Vagina (tissue), 2 donors: ENCODE measurements around the gene ARPIN. TPM values are rescaled to one million over a fixed set of nuclear protein-coding genes. Genes with fewer than 3 reads are reported as not detected.

ENCODE experiments used
- DNase-seq, 2 donors: peaks; one replicate each; pipeline ENCODE4 v3.0.0-alpha.2; 2017; ENCODE audit errors: extremely low spot score in 2 of 2
- H3K27ac ChIP-seq: fragments of 200-600 bp; sonication (generic); one replicate; pipeline ENCODE4 v1.5.1; 2019
- H3K27me3 ChIP-seq: fragments of 200-600 bp; sonication (generic); one replicate; pipeline ENCODE4 v1.5.1; 2019
- H3K36me3 ChIP-seq, 2 donors: fragments of 200-600 bp; sonication (generic); one replicate each; pipeline ENCODE4 v1.5.1; 2017 to 2019
- H3K4me1 ChIP-seq: fragments of 200-600 bp; sonication (generic); one replicate; pipeline ENCODE4 v1.5.1; 2019
- H3K4me3 ChIP-seq, 2 donors: fragments of 200-600 bp; sonication (generic); 1 replicate in 1 of 2; 2 replicates in 1 of 2; pipeline ENCODE4 v1.5.1; 2016 to 2019
- H3K9me3 ChIP-seq: fragments of 200-600 bp; sonication (generic); one replicate; pipeline ENCODE4 v1.5.1; 2019
- POLR2A ChIP-seq, 2 donors: fragments of 450-650 bp; IDR thresholded peaks; one replicate each; pipeline ENCODE4 v1.6.1; 2017; ENCODE audit warnings: antibody characterized with exemption in 2 of 2, mild to moderate bottlenecking in 2 of 2, moderate library complexity in 2 of 2
- POLR2AphosphoS5 ChIP-seq, 2 donors: sonication (generic); formaldehyde crosslinking; IDR thresholded peaks; one replicate each; pipeline ENCODE4 v1.9.0; 2017; ENCODE audit warnings: antibody characterized with exemption in 2 of 2, mild to moderate bottlenecking in 2 of 2, low read depth in 1 of 2; ENCODE audit not compliant: insufficient read depth in 1 of 2
- intact Hi-C: fragments of 100-400 bp; cut with DNase I; formaldehyde crosslinking; loops from one replicate; pipeline ENCODE4 v1.15.1; 2023
- microRNA-seq: library from miRNA; unstranded; fragments of <30 nt; microRNA quantifications from one replicate; pipeline ENCODE4, GENCODE V29; 2017; ENCODE audit warnings: borderline number of aligned reads, borderline replicate concordance
- small RNA-seq: library from RNA; depleted of rRNA; stranded (forward); fragments of <200 nt; gene quantifications from one replicate; pipeline ENCODE3, GENCODE V24; 2016
- total RNA-seq: library from RNA; depleted of rRNA; stranded (reverse); fragments of >200 nt; gene quantifications from one replicate; pipeline ENCODE4 v1.2.3, GENCODE V29; 2016
- TF ChIP-seq, protein P1 (sequence below), 3 experiments: fragments of 450-650 bp in 2 of 3; fragments of 200-600 bp in 1 of 3; sonication (generic) in 1 of 3; IDR thresholded peaks; one replicate each; pipeline ENCODE4 v1.5.1; 2017 to 2019; ENCODE audit warnings: antibody characterized with exemption in 3 of 3, mild to moderate bottlenecking in 2 of 3, moderate library complexity in 2 of 3

ARPIN gene
- total RNA-seq, 1 donor from 2014 or later, result 20.1 TPM

DNA sequence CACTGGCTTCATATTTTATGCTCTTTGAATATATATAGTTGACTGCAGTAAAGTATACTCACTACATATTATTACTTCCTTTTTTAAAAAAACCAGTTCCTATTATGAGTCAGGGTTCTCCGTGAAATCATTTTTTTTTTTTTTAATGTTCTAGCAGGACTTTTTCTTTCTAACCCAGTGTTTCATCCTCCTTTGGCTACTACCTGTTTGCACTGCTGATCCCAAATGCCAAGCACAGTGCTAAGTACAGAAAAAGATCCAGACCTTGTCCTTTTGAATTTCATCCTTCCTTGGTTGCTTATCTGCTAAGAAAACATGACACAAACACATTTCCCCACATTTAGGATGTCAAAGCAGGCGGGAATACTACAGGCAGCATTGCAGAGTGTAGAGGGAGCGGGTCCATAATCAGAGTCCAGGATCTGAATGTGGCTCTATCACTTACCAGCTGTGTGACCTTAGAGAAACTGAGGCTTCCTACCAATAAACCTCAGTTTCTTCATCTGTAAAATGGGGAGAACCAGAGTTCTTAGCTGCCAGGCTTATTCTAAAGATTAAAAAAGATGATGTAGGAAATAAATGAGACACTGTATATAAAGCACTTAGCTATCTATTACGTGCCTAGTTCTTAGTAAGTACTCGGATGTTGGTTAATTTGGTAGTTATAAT is 60.9 kb downstream of the ARPIN start:
- Histone ChIP-seq H3K27me3 (no peaks in the 10 kb centered on the region), H3K9me3 (no peaks in the 10 kb centered on the region), H3K27ac (no peak overlapping the region), H3K4me1 (no peaks in the 10 kb centered on the region), H3K4me3 (no peak overlapping the region), H3K36me3 (no peaks in the 10 kb centered on the region)
- TF ChIP-seq POLR2A (IDR thresholded peaks at IDR 0.05), result no peak
- TF ChIP-seq, protein P1, sequence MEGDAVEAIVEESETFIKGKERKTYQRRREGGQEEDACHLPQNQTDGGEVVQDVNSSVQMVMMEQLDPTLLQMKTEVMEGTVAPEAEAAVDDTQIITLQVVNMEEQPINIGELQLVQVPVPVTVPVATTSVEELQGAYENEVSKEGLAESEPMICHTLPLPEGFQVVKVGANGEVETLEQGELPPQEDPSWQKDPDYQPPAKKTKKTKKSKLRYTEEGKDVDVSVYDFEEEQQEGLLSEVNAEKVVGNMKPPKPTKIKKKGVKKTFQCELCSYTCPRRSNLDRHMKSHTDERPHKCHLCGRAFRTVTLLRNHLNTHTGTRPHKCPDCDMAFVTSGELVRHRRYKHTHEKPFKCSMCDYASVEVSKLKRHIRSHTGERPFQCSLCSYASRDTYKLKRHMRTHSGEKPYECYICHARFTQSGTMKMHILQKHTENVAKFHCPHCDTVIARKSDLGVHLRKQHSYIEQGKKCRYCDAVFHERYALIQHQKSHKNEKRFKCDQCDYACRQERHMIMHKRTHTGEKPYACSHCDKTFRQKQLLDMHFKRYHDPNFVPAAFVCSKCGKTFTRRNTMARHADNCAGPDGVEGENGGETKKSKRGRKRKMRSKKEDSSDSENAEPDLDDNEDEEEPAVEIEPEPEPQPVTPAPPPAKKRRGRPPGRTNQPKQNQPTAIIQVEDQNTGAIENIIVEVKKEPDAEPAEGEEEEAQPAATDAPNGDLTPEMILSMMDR (IDR thresholded peaks at IDR 0.05), result no peak
- TF ChIP-seq POLR2AphosphoS5 (IDR thresholded peaks at IDR 0.05; ENCODE audit: insufficient read depth in 1 of 2, low read depth in 1 of 2), result no peak
- intact Hi-C loops, result no loop called here
- DNase-seq, result no peak

DNA sequence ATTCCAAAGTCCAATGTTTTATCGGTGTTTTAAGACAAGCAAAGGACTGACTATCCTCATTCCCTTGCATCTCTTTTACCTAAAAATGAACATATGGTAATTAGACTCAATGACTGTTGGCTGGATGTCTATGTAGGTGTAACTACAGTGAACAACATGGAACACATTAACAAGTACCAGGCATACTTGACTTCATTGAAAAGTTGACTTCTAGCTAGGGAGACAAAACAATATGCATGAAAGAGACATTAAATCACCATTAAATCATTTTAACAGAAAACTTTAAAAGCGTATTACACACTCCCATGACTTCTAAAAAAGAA is 63.8 kb downstream of the ARPIN start:
- intact Hi-C loops, result no loop called here
- Histone ChIP-seq H3K36me3 (no peaks in the 10 kb centered on the region), H3K4me1 (no peaks in the 10 kb centered on the region), H3K9me3 (no peaks in the 10 kb centered on the region), H3K27me3 (no peaks in the 10 kb centered on the region), H3K4me3 (no peak overlapping the region), H3K27ac (no peak overlapping the region)
- TF ChIP-seq POLR2A (IDR thresholded peaks at IDR 0.05) (no peak), POLR2AphosphoS5 (IDR thresholded peaks at IDR 0.05; ENCODE audit: insufficient read depth in 1 of 2, low read depth in 1 of 2) (no peak)
- TF ChIP-seq, protein P1 (IDR thresholded peaks at IDR 0.05), result no peak
- DNase-seq, result no peak

DNA sequence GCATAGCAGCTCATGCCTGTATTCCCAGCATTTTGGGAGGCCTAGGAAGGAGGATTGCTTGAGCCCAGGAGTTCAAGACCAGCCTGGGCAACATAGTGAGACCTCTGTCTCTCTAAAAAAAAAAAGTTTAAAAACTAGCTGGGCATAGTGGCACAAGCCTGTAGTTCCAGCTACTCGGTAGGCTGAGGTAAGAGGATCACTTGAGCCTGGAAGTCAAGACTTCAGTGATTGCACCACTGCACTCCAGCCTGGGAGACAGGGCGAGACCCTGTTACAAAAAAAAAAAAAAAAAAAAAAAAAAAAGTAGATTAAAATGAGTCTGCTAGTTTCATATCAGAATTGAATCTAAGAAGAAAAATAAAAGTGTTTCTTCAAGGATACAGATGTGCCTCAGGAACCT is 65.7 kb downstream of the ARPIN start:
- Histone ChIP-seq H3K4me1 (no peaks in the 10 kb centered on the region), H3K27ac (no peak overlapping the region), H3K36me3 (peaks cover 0 to 3% of the 10 kb centered on the region in 2 donors), H3K27me3 (no peaks in the 10 kb centered on the region), H3K4me3 (no peak overlapping the region), H3K9me3 (no peaks in the 10 kb centered on the region)
- intact Hi-C loops, result no loop called here
- TF ChIP-seq, protein P1 (IDR thresholded peaks at IDR 0.05), result no peak
- TF ChIP-seq POLR2AphosphoS5 (IDR thresholded peaks at IDR 0.05; ENCODE audit: insufficient read depth in 1 of 2, low read depth in 1 of 2) (no peak), POLR2A (IDR thresholded peaks at IDR 0.05) (no peak)
- no peak for DNase-seq

DNA sequence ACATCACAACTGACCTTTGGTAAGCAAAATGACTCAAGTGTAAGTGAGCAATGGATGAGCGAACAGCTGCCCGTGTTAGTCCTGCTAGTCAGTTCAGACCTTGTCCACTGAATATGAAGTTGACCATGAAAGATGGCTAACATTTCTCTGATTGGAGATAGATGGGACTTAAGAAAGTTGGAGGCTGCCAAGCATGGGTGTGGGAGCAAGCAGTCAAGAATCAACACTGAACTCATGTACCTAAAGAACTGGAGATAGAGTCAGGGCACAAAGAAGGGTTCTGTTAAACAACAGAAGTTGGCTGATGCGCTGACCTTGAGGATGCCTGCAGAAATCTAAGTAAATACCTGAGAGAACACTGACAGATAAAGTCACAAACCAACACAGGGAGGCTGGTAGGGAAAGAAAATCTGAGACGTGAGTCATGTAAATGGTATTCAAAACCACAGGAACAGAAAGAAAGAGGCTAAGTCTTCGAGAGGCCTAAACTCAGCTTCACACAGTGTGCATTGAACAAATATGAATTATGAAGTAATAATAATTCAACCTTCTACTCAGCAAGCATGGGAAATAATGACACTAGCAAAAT is 67.4 kb downstream of the ARPIN start:
- Histone ChIP-seq H3K27me3 (no peaks in the 10 kb centered on the region), H3K27ac (no peak overlapping the region), H3K4me3 (no peak overlapping the region), H3K9me3 (no peaks in the 10 kb centered on the region), H3K4me1 (no peaks in the 10 kb centered on the region), H3K36me3 (peaks cover 0 to 3% of the 10 kb centered on the region in 2 donors)
- DNase-seq, result no peak
- intact Hi-C loops, result no loop called here
- TF ChIP-seq, protein P1 (IDR thresholded peaks at IDR 0.05), result no peak
- TF ChIP-seq POLR2AphosphoS5 (IDR thresholded peaks at IDR 0.05; ENCODE audit: insufficient read depth in 1 of 2, low read depth in 1 of 2), result no peak
- no peak for TF ChIP-seq POLR2A (IDR thresholded peaks at IDR 0.05)

Small RNA genes within 50 kb of the gene (microRNA-seq; reads per million reads assigned to microRNA genes)
- gene MIR5009 (not detected), gene MIR5094 (not detected)

Small RNA genes within 50 kb of the gene (small RNA-seq; reads per million reads assigned to genes)
- gene MIR5009, result not detected
- not detected for gene MIR5094
- not detected for gene RNU6-1111P
- gene RNU7-111P, result not detected

Other genes with a start within 250 kb of the ARPIN start
- gene PLIN1, start 233.6 kb downstream of the ARPIN start, total RNA-seq, result 53.3 TPM
- 4.7 TPM for gene PEX11A, start 222.2 kb downstream of the ARPIN start, total RNA-seq
- gene WDR93, start 222.1 kb downstream of the ARPIN start, total RNA-seq, result not detected
- gene MESP1, start 161.7 kb downstream of the ARPIN start, total RNA-seq, result 2.7 TPM
- not detected for gene MESP2, start 136.6 kb downstream of the ARPIN start, total RNA-seq
- 55.0 TPM for gene ANPEP, start 98.1 kb downstream of the ARPIN start, total RNA-seq
- gene AP3S2, start 19.0 kb downstream of the ARPIN start, total RNA-seq, result 39.5 TPM
- 23.1 TPM for gene ZNF710, start 88.4 kb upstream of the ARPIN start, total RNA-seq
- 39.3 TPM for gene IDH2, start 189.5 kb upstream of the ARPIN start, total RNA-seq